Left colon (tissue), 2 donors: ENCODE data around the gene RABEP2. TPM values are rescaled to one million over a fixed set of nuclear protein-coding genes. Genes with fewer than 3 reads are reported as not detected.
"Not testable (repeated sequence)": the region's sequence is repeated elsewhere in the genome, so short reads cannot be mapped to it uniquely, and the experiment has no call there.

Experiments used
- ATAC-seq: fragments of 200-7000 bp; cut with Tn5 transposase; one replicate; pipeline ENCODE4 v1.9.1; 2020; ENCODE audit warnings: mild to moderate bottlenecking, moderate library complexity
- DNase-seq, 2 donors: peaks; one replicate each; pipeline ENCODE4 v3.0.0-alpha.2; 2020
- intact Hi-C, 2 donors: fragments of 100-400 bp; cut with DNase I in 1 of 2; cut with micrococcal nuclease in 1 of 2; formaldehyde crosslinking; loops; one replicate each; pipeline versions ENCODE4 v1.11.2 to v1.14.0; 2022; cut with DNase I, micrococcal nuclease
- total RNA-seq, 2 donors: library from RNA; stranded (reverse); fragmentation: NEBNext Ultra II Directional; extraction: Animal tissue kit (Norgen Biotek cat#: 25700); gene quantifications; one replicate each; pipeline ENCODE4 v1.2.1, GENCODE V29; 2021
- donor health status: DM: no; HTN: no; CAD: no.
- donor health status: DM: yes; HTN: yes; CAD: no.

RABEP2 gene
- total RNA-seq, 2 donors from 2014 or later = 39.6 to 41.4 TPM

GRCh38 chr16:28883221-28883996, 41.6 kb downstream of the RABEP2 start:
- intact Hi-C loops = no loop called here
- ATAC-seq (no peak), DNase-seq (no peak)

DNA sequence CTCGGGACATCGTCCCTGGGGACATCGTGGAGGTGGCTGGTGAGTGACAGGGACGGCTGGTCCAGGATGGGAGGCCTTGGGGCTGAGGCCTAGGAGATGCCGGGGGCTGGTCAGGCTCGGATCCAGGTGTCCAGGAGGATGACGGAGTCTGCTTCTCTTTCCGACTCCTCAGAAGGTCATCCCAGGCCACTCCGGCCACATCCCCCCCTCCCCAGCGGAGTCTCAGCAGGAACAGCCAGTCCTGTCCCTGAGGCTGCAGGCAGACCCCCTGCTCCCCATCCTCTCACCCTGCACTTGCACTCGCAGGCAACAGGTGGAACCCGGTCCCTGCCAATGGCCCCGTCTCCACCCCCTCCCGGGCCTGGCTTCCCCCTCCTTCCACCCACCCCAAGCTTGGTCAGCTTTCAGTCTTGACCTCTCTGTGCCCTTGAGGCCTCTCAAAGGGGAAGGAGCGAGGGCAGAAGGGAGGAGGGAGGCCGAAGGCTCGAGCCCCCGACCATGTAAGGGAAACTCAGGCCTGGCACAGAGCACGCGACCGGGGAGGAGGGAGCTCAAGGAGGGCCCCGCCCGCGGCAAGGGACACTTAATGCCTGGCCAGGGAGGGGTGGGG, 42.4 kb downstream of the RABEP2 start:
- ATAC-seq (no peak), DNase-seq (no peak)
- intact Hi-C loops = no loop called here

DNA sequence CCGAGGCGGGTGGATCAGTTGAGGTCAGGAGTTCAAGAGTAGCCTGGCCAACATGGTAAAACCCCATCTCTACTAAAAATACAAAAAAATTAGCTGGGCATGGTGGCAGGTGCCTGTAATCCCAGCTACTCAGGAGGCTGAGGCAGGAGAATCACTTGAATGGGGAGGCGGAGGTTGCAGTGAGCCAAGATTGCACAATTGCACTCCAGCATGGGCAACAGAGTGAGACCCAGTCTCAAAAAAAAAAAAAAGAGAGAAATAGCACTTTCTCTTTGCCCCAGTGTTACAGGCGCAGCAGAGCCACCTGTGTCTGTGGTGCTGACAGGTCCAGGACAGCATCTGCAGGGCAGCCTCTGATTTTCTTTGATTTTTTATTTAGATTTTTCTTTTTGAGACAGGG, 43.5 kb downstream of the RABEP2 start:
- intact Hi-C loops, ATAC-seq, DNase-seq: not testable (repeated sequence)

DNA sequence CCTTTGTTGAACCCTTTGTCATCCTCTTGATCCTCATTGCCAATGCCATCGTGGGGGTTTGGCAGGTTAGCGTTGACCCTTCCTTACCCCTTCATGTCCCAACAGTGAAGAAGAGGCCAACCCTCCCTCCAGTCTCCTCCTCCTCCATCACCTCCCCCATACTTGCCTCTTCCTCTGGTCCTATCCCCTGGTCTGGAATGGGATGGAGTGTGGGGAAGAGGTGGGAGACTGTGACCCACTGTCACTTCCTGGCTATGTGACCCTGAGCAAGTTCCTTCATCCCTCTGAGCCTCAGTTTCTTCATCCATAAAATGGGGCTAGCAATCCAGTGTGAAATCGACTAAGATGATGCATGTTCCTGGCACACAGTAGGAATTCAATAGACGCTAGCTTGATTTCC, 44.1 kb downstream of the RABEP2 start:
- ATAC-seq = no peak
- intact Hi-C loops = no loop called here
- DNase-seq = no peak

GRCh38 chr16:28880589-28880915, 44.5 kb downstream of the RABEP2 start:
- DNase-seq (no peak), ATAC-seq (no peak)
- intact Hi-C loops = no loop called here

GRCh38 chr16:28879841-28880588, 45.0 kb downstream of the RABEP2 start:
- ATAC-seq = peak; percentile 94
- DNase-seq = peak; percentile 82 to 92
- intact Hi-C loops = no loop called here

DNA sequence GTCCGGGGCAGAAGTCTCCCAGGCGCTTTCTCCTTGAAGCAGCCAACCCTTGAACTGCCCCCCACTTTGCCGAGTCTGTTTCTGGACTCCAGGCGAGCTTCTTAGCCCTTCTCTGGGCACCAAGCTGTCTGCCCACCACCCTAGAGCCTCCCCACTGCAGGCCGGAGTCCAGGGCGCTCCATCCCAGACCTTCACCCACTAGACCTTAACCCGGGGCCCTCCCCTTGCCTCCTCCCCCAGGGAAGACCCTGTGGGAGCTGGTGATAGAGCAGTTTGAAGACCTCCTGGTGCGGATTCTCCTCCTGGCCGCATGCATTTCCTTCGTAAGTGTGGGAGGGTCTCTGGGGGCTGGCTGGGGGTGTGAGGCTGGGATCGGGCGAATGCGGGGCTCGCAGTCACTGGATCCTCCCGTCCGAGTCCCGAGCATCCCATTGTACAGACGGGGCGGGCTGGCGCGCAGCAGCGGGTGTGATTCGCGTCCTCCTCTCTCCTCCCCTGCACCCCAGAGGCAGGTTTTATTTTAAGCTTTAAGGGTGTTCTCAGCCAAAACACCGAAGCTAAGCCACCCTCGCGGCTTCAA, 45.7 kb downstream of the RABEP2 start:
- DNase-seq = no peak
- ATAC-seq = peak; percentile 57
- intact Hi-C loops = no loop called here

DNA sequence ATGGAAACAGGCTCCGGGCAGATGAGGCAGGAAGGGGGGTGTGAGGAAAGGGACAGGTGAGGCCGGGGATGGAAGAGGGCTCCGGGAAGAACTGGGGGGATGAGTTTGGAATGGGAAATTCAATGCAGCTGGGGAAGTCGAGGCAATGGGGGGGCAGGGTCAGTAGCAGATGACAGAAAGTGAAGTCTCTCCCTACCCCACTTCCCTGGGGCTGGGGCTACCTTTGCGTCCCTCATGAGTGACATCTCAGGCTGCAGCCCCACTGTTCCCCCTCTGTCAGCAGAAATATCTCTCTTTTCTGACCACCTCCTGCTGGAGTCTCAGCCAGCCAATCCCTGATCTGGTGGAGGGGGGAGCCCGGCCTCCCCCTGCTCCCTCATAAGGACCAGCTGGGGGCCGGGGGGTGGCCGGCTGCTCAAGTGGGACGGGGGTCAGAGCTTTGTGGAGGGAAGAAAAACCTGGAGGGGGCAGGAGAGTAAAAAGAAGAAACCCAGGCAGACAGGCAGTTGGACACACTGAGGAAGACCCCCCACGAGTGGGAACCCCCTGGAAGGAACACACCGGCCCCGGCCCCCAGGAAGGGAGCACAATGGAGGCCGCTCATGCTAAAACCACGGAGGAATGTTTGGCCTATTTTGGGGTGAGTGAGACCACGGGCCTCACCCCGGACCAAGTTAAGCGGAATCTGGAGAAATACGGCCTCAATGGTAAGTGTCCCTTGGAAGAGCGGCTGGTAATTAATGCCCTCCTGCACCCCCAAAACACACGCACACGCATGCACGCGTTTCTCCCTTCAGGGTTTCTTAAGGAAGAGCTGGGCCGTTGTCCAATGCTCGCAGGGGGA, 46.7 kb downstream of the RABEP2 start, which contains the start of gene ATP2A1:
Gene ATP2A1 (plus strand): TSS at position 406 of the 844 bp plus-strand sequence. CDS start 184 bp downstream, at position 590.
- no peak for DNase-seq
- intact Hi-C loops = no loop called here

DNA sequence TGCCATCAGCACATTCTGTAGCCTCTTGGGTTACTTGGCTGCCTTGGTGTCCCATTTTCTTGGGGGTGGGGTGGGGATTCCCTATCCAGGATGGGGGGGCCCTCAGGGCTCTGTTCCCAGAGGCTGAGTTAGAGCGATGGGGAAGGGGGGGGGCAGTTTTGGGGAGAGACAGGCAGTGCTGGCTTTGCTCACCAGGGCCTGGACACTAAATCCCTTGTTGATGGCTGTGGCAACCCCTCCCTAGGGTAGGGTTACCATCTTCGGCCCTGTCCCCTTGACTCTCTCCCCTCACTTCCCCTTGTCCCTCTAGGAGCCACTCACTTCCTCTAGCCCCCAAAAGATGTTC, 47.4 kb downstream of the RABEP2 start:
- intact Hi-C loops = no loop called here
- DNase-seq (no peak), ATAC-seq (no peak)

More for the DNA sequence above, 46.7 kb downstream of the RABEP2 start, which contains the start of gene ATP2A1:
- no peak for ATAC-seq

DNA sequence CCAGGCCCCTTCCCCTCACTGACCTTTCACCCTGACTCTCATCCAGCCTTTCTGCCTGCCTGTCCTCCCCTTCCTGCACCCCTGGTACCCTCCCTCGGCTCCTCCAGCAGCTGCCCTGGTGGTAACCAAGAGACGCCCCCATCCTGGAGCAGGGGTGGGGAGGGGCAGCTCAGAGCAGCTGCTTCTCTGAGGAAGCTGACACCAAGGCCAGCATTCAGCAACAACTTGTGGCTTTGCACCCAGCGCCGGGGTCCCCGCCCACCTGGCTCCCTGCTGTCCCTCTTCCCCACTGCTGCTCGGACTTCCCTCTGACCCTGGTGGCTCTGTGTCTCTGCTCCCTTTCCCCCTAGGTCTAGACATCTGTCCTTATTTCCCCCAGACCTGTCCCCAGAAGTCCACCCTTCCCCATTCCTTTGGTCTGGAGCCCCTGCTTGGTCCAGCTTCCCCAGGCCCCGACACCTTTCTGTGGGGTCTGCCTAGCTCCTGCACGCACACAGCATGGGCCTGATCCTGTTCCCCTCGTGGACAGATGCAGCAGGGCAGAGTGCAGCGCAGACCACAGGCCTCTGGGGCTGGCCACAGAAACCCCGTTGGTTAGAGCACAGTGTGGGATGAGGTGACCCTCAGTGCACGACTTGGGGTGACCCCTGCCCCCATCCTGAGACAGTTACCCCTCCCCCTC, 47.9 kb downstream of the RABEP2 start:
- no peak for ATAC-seq
- intact Hi-C loops = no loop called here
- no peak for DNase-seq

DNA sequence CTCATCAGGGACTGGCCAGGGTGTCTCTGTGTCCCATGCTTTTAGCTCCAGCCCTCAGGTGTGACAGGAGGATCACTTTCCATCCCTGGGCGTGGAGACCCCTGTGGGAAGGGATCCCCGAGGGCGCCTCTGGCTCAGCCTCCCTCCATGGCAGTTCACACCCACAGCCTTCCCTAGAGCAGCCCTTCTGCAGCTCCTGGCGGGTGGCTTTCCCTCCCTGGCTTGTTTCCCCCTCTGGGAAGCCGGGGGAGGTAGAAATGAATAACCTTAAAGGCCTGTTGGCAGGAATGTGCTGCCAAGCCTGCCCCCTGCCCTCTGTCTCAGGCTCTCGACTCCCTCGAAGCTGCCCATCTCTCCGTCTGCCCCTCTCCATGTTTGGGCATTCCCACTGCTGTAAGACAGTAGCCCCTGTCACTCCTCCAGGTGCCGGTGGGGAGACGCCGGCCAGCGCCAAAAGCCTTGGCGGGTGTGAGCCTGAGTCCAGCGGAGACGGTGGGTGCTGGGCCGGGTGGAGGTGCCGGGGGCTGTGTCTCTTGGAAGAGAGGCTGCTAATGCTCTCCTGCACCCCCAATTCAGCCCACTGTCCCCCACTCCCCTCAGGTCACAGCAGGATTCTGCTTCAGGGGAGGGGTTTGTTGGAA, 48.9 kb downstream of the RABEP2 start:
- ATAC-seq (no peak), DNase-seq (no peak)
- intact Hi-C loops = no loop called here

DNA sequence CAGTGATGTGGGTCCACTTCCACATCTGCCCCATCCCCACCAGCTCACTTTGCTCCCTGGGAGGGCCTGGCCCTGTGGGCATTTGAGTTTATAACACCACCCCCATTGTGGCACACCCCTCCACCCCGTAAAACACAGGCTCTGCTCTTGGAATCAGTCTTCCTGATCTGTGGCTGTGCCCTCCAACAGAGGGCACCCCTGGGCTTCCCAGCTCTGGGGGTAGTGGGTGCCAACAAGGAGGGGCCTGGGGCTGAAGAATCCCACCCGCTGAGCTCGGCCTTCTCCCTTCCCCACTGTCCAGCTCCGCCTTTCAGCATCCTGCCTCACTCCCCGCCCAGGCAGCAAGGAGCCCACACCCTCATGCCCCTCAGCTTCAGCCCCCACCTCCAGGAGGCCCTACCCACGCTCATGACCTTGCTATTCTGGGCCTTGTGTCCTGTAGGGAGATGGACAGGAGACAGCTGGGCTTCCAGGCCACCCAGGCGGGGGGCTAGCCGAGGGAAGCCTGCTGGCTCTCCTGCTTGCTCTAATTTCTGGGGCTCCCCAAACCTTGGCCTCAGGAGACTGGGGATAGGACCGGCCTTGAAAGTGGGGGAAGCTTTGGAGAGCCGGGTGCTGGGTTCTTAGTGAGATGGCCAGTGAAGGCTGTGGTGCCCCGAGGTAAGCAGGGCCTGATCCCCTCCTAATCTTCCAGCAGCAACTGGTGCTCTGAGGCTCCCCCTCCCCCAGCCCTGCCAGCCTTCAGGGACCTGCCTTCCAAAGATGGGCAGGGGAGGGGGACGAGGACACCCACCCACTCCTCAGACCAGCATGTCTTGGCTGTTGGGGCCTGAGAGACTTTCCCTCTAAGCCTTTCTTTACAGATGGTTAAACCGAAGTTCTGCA, 49.7 kb downstream of the RABEP2 start:
- intact Hi-C loops = no loop called here
- ATAC-seq (no peak), DNase-seq (no peak)

- DNase-seq = no peak
- ATAC-seq = no peak
- intact Hi-C loops = no loop called here
These were observed 50.6 kb downstream of the RABEP2 start for GRCh38 chr16:28874406-28874805.

DNA sequence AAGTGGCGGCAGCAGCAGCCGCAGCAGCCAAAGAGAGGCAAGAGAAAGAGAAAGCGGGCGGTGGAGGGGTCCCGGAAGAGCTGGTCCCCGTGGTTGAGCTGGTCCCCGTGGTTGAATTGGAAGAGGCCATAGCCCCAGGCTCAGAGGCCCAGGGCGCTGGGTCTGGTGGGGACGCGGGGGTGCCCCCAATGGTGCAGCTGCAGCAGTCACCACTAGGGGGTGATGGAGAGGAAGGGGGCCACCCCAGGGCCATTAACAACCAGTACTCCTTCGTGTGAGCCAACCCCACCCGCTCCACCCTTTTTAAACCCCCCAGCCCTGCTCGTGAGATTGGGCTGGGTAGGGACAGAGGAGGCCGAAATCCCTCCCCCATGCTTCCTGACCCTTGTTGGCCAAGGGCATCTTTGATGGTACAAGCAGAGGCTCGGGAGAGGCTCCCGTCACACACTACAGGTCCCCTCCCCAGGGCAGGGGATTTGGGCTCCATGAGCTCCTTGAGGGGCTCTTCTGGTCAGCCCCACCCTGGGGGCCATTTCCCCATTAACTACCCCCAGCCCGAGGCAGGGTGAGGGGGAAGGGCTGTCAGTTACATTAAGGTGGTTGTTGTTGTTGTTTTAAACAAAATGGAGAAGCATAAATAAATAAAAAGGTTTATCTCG, 51.4 kb downstream of the RABEP2 start:
- ATAC-seq (peak; percentile 53), DNase-seq (no peak)
- intact Hi-C loops = no loop called here

DNA sequence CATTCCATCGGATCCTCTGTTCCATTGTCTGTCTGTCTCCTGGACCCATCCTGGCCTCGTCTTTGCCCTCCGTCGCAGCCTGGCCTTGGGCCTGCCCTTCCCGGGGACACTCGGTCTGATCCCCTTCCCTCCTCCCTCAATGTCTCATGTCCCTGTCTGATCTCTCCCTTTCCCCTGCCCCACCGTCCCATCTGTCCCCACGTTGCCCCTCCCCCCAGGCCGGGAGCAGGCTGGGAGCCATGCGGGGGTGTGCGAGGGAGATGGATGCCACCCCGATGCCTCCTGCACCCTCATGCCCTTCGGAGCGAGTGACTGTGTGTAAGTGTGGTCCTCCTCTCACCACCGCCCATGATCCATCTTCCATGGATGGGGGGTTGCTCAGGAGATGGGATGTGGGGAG, 52.1 kb downstream of the RABEP2 start:
- intact Hi-C loops = no loop called here
- DNase-seq (no peak), ATAC-seq (no peak)

- ATAC-seq (no peak), DNase-seq (no peak)
- intact Hi-C loops = no loop called here
These were observed 55.8 kb downstream of the RABEP2 start for GRCh38 chr16:28869201-28869600.
